HEK293T (cell line): ENCODE results near the gene MLLT3.

Experiments used
- CTBP1 ChIP-seq: fragments of 450-650 bp; IDR thresholded peaks from 2 replicates; pipeline ENCODE4 v1.6.1; 2016; ENCODE audit warnings: borderline replicate concordance
- FOXK2 ChIP-seq: fragments of 450-650 bp; IDR thresholded peaks from 2 replicates; pipeline ENCODE4 v1.6.1; 2016; ENCODE audit warnings: mild to moderate bottlenecking

DNA sequence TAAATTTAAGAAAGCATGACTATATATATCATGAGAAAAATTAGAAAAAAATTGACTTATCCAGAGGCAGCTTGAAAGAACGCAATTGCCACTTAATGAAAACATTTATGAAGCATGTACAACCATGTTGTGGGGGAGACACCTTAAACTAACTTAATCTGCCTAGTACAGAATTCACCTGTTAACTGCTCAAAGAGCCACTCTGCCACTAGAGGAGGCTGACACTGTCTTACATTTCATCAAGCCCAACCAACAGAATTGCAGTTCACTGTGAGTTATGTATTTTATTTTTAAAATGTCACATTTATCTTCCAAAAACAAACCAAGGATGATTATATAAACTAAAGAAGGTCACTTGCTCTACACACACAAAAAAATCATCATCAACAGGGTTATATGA, 252.9 kb downstream of the MLLT3 start:
- TF ChIP-seq CTBP1, result no peak
- TF ChIP-seq FOXK2, result no peak
